ENCODE results near the gene GPC1. TPM values are rescaled to one million over a fixed set of nuclear protein-coding genes. Genes with fewer than 3 reads are reported as not detected.

The GPC1 gene
- total and polyA plus RNA-seq, 2 of the 13 experiments (the other 11 are each of a cell fraction or from before 2014, with no cell fraction given): 4.0 to 5.5 TPM

DNA sequence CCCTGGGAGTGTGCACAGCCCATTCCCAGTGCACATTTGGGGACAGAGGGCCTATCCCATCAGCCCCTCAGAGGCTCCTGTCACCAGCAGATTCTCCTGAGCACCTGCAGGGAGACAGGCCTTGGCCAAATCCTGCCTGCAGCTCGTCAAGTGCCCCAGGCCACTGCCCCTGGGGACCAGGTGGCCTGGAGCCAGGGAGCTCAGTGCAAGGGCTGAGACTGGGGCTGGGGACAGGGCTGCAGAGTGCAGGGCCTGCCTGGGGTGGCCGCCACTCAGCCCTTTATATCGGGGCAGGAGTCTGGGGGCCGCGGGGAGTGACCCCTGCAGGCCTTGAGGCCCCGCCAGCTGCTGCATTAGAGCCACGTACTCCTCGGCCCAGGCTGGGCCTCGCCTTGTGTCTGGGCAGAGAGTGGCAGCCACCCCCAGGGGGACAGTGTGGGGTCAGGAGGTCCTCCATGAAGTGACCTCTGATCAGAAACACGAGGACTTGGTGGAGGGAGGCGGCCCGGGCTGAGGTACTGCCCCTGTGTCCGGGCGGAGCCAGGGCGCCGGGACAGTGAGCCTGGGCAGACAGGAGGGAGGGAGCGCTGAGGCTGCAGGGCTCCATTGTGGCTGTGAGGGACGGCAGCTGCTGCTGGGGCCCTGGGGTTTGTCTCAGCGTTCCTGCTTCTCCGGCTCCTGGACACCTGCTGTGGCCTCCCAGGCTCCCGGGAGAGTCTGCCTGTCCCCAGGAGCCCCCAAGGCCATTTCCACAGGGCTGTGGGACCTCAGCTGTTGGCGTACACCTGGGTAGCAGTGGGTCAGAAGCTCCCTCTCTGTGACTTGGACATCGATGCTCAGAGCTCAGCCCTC is 24.2 kb downstream of the GPC1 start (continued):
- TF ChIP-seq ZNF672 (CRISPR knock-in tag; IDR thresholded peaks at IDR 0.05) (no peak), BORCS8-MEF2B (CRISPR knock-in tag; IDR thresholded peaks at IDR 0.05) (0 out of 2 replicates have a peak, but pooled peaks have one; percentile 29), ZNF598 (CRISPR knock-in tag; IDR thresholded peaks at IDR 0.05; ENCODE audit: borderline replicate concordance) (no peak), CAMTA2 (CRISPR knock-in tag; IDR thresholded peaks at IDR 0.05; ENCODE audit: borderline replicate concordance) (no peak), ZFP41 (CRISPR knock-in tag; IDR thresholded peaks at IDR 0.05; ENCODE audit: borderline replicate concordance) (no peak), CTCF (CRISPR knock-in tag; IDR thresholded peaks at IDR 0.05) (0 out of 2 replicates have a peak, but pooled peaks have one; percentile 14), TAF15 (IDR thresholded peaks at IDR 0.05; ENCODE audit: low read depth, low read length, poor library complexity, severe bottlenecking) (no peak), MAF1 (CRISPR knock-in tag; IDR thresholded peaks at IDR 0.05; ENCODE audit: borderline replicate concordance) (no peak), ZSCAN22 (CRISPR knock-in tag; IDR thresholded peaks at IDR 0.05) (no peak), WIZ (CRISPR knock-in tag; IDR thresholded peaks at IDR 0.05) (no peak), ZNF563 (CRISPR knock-in tag; IDR thresholded peaks at IDR 0.05) (no peak), ZMYM2 (CRISPR knock-in tag; IDR thresholded peaks at IDR 0.05) (no peak), NFKBIZ (CRISPR knock-in tag; IDR thresholded peaks at IDR 0.05) (no peak), KDM3A (CRISPR knock-in tag; IDR thresholded peaks at IDR 0.05; ENCODE audit: low read depth) (no peak), CBX5 (CRISPR knock-in tag; IDR thresholded peaks at IDR 0.05; ENCODE audit: borderline replicate concordance) (no peak), FOXC1 (CRISPR knock-in tag; IDR thresholded peaks at IDR 0.05; ENCODE audit: borderline replicate concordance) (0 out of 2 replicates have a peak, but pooled peaks have one; percentile 46), ISL2 (CRISPR knock-in tag; IDR thresholded peaks at IDR 0.05) (peak; percentile 34; the same call in 1 of the 2 replicates), ZNF503 (CRISPR knock-in tag; IDR thresholded peaks at IDR 0.05) (no peak)
- TF ChIP-seq, protein P1, sequence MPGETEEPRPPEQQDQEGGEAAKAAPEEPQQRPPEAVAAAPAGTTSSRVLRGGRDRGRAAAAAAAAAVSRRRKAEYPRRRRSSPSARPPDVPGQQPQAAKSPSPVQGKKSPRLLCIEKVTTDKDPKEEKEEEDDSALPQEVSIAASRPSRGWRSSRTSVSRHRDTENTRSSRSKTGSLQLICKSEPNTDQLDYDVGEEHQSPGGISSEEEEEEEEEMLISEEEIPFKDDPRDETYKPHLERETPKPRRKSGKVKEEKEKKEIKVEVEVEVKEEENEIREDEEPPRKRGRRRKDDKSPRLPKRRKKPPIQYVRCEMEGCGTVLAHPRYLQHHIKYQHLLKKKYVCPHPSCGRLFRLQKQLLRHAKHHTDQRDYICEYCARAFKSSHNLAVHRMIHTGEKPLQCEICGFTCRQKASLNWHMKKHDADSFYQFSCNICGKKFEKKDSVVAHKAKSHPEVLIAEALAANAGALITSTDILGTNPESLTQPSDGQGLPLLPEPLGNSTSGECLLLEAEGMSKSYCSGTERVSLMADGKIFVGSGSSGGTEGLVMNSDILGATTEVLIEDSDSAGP (CRISPR knock-in tag; IDR thresholded peaks at IDR 0.05; ENCODE audit: borderline replicate concordance): peak; percentile 53; the same call in 1 of the 2 replicates
- TF ChIP-seq, protein P2, sequence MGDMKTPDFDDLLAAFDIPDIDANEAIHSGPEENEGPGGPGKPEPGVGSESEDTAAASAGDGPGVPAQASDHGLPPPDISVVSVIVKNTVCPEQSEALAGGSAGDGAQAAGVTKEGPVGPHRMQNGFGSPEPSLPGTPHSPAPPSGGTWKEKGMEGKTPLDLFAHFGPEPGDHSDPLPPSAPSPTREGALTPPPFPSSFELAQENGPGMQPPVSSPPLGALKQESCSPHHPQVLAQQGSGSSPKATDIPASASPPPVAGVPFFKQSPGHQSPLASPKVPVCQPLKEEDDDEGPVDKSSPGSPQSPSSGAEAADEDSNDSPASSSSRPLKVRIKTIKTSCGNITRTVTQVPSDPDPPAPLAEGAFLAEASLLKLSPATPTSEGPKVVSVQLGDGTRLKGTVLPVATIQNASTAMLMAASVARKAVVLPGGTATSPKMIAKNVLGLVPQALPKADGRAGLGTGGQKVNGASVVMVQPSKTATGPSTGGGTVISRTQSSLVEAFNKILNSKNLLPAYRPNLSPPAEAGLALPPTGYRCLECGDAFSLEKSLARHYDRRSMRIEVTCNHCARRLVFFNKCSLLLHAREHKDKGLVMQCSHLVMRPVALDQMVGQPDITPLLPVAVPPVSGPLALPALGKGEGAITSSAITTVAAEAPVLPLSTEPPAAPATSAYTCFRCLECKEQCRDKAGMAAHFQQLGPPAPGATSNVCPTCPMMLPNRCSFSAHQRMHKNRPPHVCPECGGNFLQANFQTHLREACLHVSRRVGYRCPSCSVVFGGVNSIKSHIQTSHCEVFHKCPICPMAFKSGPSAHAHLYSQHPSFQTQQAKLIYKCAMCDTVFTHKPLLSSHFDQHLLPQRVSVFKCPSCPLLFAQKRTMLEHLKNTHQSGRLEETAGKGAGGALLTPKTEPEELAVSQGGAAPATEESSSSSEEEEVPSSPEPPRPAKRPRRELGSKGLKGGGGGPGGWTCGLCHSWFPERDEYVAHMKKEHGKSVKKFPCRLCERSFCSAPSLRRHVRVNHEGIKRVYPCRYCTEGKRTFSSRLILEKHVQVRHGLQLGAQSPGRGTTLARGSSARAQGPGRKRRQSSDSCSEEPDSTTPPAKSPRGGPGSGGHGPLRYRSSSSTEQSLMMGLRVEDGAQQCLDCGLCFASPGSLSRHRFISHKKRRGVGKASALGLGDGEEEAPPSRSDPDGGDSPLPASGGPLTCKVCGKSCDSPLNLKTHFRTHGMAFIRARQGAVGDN (CRISPR knock-in tag; IDR thresholded peaks at IDR 0.05): peak; percentile 60
